ENCODE measurements around the gene EVA1A.
"Not testable (repeated sequence)": the region's sequence is repeated elsewhere in the genome, so short reads cannot be mapped to it uniquely, and the experiment has no call there.

GRCh38 chr2:75477696-75478095 lies 83.0 kb downstream of the EVA1A start:
- not testable (repeated sequence) for TF ChIP-seq CTCF (IDR thresholded peaks at IDR 0.05); POLR2AphosphoS5 (IDR thresholded peaks at IDR 0.05; ENCODE audit: low read depth, low read length); REST (IDR thresholded peaks at IDR 0.05; ENCODE audit: insufficient read depth in 1 of 2, low read depth in 2 of 2, low read length in 1 of 2)

Data from Panc1 (cell line).